SK-N-SH (cell line): ENCODE results near the gene SRSF12. TPM values are rescaled to one million over a fixed set of nuclear protein-coding genes. Genes with fewer than 3 reads are reported as not detected.

Experiments
- CTCF ChIA-PET: fragments of 300-600, 350-600 bp; formaldehyde crosslinking; extraction: SDS; loops from one replicate; lab custom pipeline; 2021; lab: Yijun Ruan, JAX
- POLR2A ChIA-PET: fragments of 350-600 bp; sonication (Branson Sonifier 250); formaldehyde crosslinking; extraction: SDS; loops from one replicate; lab custom pipeline; 2020; ENCODE audit warnings: antibody characterized with exemption, inconsistent platforms; lab: Yijun Ruan, JAX
- DNase-seq: peaks from one replicate; pipeline ENCODE4 v3.0.0; 2012
- H2AFZ ChIP-seq: fragments of 200-600 bp; sonication (generic); 2 replicates; pipeline ENCODE4 v1.8.1; 2016; ENCODE audit warnings: antibody characterized with exemption, mild to moderate bottlenecking, low read depth
- H3F3A ChIP-seq: fragments of 200-600 bp; sonication (generic); replicated peaks from 2 replicates; pipeline ENCODE3; 2016; ENCODE audit warnings: antibody characterized with exemption, mild to moderate bottlenecking; ENCODE audit not compliant: insufficient read depth
- H3K27ac ChIP-seq, 2 experiments: fragments of 200-500 bp in 1 of 2; fragments of 200-600 bp in 1 of 2; sonication (Bioruptor generic) in 1 of 2; sonication (generic), shearing (Covaris generic) in 1 of 2; 2 replicates each; pipeline versions ENCODE4 v1.5.1 to v1.6.1; 2014 to 2016; ENCODE audit warnings: low read depth in 2 of 2, inconsistent platforms in 1 of 2, low read length in 1 of 2, mild to moderate bottlenecking in 1 of 2, mixed read lengths in 1 of 2
- H3K27me3 ChIP-seq: fragments of 200-600 bp; sonication (generic), shearing (Covaris generic); 2 replicates; pipeline ENCODE4 v1.6.1; 2016; ENCODE audit warnings: mixed run types; ENCODE audit not compliant: insufficient read depth
- H3K36me3 ChIP-seq, 2 experiments: fragments of 200-500 bp in 1 of 2; fragments of 200-600 bp in 1 of 2; sonication (Bioruptor generic) in 1 of 2; sonication (generic) in 1 of 2; replicated peaks in 1 of 2; 2 replicates each; pipeline versions ENCODE3 to v1.5.1; 2014 to 2016; ENCODE audit warnings: low read length in 1 of 2, mild to moderate bottlenecking in 1 of 2; ENCODE audit not compliant: insufficient read depth in 2 of 2, control insufficient read depth in 1 of 2
- H3K4me1 ChIP-seq, 2 experiments: fragments of 200-500 bp in 1 of 2; fragments of 200-600 bp in 1 of 2; sonication (Bioruptor generic) in 1 of 2; sonication (generic), shearing (Covaris generic) in 1 of 2; 2 replicates each; pipeline versions ENCODE4 v1.5.1 to v1.6.1; 2014 to 2016; ENCODE audit warnings: low read depth in 1 of 2, low read length in 1 of 2, mixed run types in 1 of 2; ENCODE audit not compliant: insufficient read depth in 2 of 2, control insufficient read depth in 1 of 2
- H3K4me2 ChIP-seq: fragments of 200-600 bp; sonication (generic), shearing (Covaris generic); 2 replicates; pipeline ENCODE4 v1.6.1; 2017; ENCODE audit warnings: mixed run types
- H3K4me3 ChIP-seq, 2 experiments: fragments of 200-500 bp in 1 of 2; fragments of 200-600 bp in 1 of 2; sonication (Bioruptor generic) in 1 of 2; sonication (generic), shearing (Covaris generic) in 1 of 2; 2 replicates each; pipeline versions ENCODE4 v1.5.1 to v1.8.1; 2014 to 2016; ENCODE audit warnings: low read depth in 2 of 2, inconsistent platforms in 1 of 2, low read length in 1 of 2, mild to moderate bottlenecking in 1 of 2, mixed read lengths in 1 of 2, moderate library complexity in 1 of 2
- H3K79me2 ChIP-seq: fragments of 200-600 bp; sonication (generic); 2 replicates; pipeline ENCODE4 v1.8.1; 2017; ENCODE audit warnings: mild to moderate bottlenecking; ENCODE audit not compliant: insufficient read depth
- H3K9ac ChIP-seq: fragments of 200-600 bp; sonication (generic); 2 replicates; pipeline ENCODE4 v1.6.1; 2017; ENCODE audit warnings: mixed run types
- H3K9me2 ChIP-seq: fragments of 200-600 bp; sonication (generic); 2 replicates; pipeline ENCODE4 v1.6.1; 2017; ENCODE audit warnings: mixed run types
- H3K9me3 ChIP-seq: fragments of 200-600 bp; sonication (generic); 2 replicates; pipeline ENCODE4 v1.6.1; 2017; ENCODE audit warnings: mixed run types, mild to moderate bottlenecking, moderate library complexity
- H4K20me1 ChIP-seq: fragments of 200-600 bp; sonication (generic); 2 replicates; pipeline ENCODE4 v1.6.1; 2017; ENCODE audit warnings: mild to moderate bottlenecking, mixed run types; ENCODE audit not compliant: insufficient read depth
- CHD2 ChIP-seq: fragments of 150-350 bp; IDR thresholded peaks from 2 replicates; pipeline ENCODE4 v1.6.1; 2018; ENCODE audit warnings: low read length; ENCODE audit not compliant: partially characterized antibody
- EP300 ChIP-seq, 2 experiments: IDR thresholded peaks; 2 replicates each; pipeline versions ENCODE4 v1.4.0 to v1.6.1; 2012; ENCODE audit warnings: borderline replicate concordance in 1 of 2, low read depth in 1 of 2, low read length in 1 of 2
- FOXJ3 ChIP-seq: sonication (generic); formaldehyde crosslinking; IDR thresholded peaks from 2 replicates; pipeline ENCODE4 v1.5.1; 2020; ENCODE audit warnings: mild to moderate bottlenecking, missing genetic modification reagents
- GABPA ChIP-seq: IDR thresholded peaks from 2 replicates; pipeline ENCODE4 v1.4.0; 2012; ENCODE audit warnings: low read depth, mild to moderate bottlenecking
- NRF1 ChIP-seq: IDR thresholded peaks from 2 replicates; pipeline ENCODE4 v1.6.1; 2012; ENCODE audit warnings: low read depth, mild to moderate bottlenecking, low read length
- POLR2AphosphoS5 ChIP-seq: IDR thresholded peaks from 2 replicates; pipeline ENCODE4 v1.6.1; 2012; ENCODE audit warnings: low read depth, low read length
- RCOR1 ChIP-seq: fragments of 150-350 bp; IDR thresholded peaks from 2 replicates; pipeline ENCODE4 v1.6.1; 2017; ENCODE audit warnings: antibody characterized with exemption, low read length
- RXRA ChIP-seq: IDR thresholded peaks from 2 replicates; pipeline ENCODE4 v1.4.0; 2012; ENCODE audit warnings: low read depth, mild to moderate bottlenecking, borderline replicate concordance
- SIN3A ChIP-seq: IDR thresholded peaks from 2 replicates; pipeline ENCODE4 v1.6.1; 2012; ENCODE audit warnings: low read depth, mild to moderate bottlenecking, low read length, moderate library complexity, borderline replicate concordance
- WGBS: methylation state at CpG from one replicate; pipeline ENCODE4 v1.1.6; 2017; ENCODE audit warnings: low lambda C conversion rate; 5-methylcytosine and 5-hydroxymethylcytosine counted together
- polyA plus RNA-seq, 3 experiments: library from polyadenylated mRNA; depleted of rRNA; stranded (reverse); fragments of >200 nt; gene quantifications; 2 replicates each; pipeline ENCODE4 v1.2.3, GENCODE V29; 2012
- TF ChIP-seq, protein P1 (sequence below): IDR thresholded peaks from 2 replicates; pipeline ENCODE4 v1.4.0; 2012; ENCODE audit warnings: low read depth, borderline replicate concordance
- TF ChIP-seq, protein P2 (sequence below): IDR thresholded peaks from 2 replicates; pipeline ENCODE4 v1.4.0; 2012; ENCODE audit warnings: low read depth, borderline replicate concordance
- TF ChIP-seq, protein P3 (sequence below): fragments of 200-600 bp; sonication (generic); IDR thresholded peaks from 2 replicates; pipeline ENCODE4 v1.6.1; 2017; ENCODE audit warnings: antibody characterized with exemption, mild to moderate bottlenecking, moderate library complexity
- TF ChIP-seq, protein P4 (sequence below): IDR thresholded peaks from 2 replicates; pipeline ENCODE4 v1.4.0; 2012; ENCODE audit warnings: low read depth

SRSF12 gene
- polyA plus RNA-seq, 1 of the 3 experiments (the other 2 are of a cell fraction): 1.1 TPM

DNA sequence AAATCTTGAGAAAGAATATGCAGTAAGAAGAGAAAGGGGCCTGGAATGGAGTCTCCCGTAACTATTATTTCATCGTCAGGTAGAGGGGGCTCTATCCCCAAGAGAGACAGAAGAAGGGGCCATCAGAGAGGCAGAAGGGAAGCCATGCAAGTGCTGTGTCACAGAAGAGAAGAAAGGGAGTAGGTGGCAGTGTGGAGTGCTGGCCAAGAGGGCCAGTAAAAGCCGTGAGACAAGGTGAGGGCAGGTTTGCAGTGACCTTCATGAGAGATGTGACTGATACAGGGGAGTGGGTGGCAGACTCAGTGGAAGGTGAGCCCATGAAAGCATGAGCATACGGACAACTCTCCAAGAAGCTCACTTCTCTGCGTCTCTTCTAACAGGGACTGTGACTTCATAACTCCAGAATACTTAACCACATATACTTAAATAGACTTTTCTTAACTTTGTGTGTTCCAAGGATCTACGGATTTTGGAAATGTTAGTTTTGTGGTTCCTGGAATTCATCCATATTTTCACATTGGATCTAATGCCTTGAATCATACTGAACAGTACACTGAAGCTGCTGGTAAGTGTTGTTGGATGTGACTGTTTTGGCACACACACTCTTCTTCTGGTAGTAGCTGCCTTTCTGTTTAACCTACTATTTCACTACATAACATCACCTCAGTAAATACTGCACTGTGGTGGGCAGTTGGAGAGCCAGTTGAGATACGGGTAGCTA is 43.6 kb upstream of the SRSF12 start:
- Histone ChIP-seq H3K4me3 (no peak overlapping the region), H3K4me2 (no peak overlapping the region), H4K20me1 (no peaks in the 10 kb centered on the region), H2AFZ (no peak overlapping the region)
- CTCF ChIA-PET: interaction anchor here (0.7 kb wide), 1 partner anchor 1923 kb away, joined by 3 read pairs; no protein-coding TSS in a partner anchor
- TF ChIP-seq RCOR1 (no peak), GABPA (no peak), CHD2 (no peak), RXRA (no peak), SIN3A (no peak), EP300 (IDR thresholded peaks at IDR 0.05; ENCODE audit: borderline replicate concordance in 1 of 2, low read depth in 1 of 2, low read length in 1 of 2) (no peak), FOXJ3 (CRISPR knock-in tag) (no peak), NRF1 (no peak), POLR2AphosphoS5 (no peak)
- TF ChIP-seq, protein P1, sequence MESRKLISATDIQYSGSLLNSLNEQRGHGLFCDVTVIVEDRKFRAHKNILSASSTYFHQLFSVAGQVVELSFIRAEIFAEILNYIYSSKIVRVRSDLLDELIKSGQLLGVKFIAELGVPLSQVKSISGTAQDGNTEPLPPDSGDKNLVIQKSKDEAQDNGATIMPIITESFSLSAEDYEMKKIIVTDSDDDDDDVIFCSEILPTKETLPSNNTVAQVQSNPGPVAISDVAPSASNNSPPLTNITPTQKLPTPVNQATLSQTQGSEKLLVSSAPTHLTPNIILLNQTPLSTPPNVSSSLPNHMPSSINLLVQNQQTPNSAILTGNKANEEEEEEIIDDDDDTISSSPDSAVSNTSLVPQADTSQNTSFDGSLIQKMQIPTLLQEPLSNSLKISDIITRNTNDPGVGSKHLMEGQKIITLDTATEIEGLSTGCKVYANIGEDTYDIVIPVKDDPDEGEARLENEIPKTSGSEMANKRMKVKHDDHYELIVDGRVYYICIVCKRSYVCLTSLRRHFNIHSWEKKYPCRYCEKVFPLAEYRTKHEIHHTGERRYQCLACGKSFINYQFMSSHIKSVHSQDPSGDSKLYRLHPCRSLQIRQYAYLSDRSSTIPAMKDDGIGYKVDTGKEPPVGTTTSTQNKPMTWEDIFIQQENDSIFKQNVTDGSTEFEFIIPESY: no peak
- TF ChIP-seq, protein P2, sequence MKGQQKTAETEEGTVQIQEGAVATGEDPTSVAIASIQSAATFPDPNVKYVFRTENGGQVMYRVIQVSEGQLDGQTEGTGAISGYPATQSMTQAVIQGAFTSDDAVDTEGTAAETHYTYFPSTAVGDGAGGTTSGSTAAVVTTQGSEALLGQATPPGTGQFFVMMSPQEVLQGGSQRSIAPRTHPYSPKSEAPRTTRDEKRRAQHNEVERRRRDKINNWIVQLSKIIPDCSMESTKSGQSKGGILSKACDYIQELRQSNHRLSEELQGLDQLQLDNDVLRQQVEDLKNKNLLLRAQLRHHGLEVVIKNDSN: no peak
- TF ChIP-seq, protein P3, sequence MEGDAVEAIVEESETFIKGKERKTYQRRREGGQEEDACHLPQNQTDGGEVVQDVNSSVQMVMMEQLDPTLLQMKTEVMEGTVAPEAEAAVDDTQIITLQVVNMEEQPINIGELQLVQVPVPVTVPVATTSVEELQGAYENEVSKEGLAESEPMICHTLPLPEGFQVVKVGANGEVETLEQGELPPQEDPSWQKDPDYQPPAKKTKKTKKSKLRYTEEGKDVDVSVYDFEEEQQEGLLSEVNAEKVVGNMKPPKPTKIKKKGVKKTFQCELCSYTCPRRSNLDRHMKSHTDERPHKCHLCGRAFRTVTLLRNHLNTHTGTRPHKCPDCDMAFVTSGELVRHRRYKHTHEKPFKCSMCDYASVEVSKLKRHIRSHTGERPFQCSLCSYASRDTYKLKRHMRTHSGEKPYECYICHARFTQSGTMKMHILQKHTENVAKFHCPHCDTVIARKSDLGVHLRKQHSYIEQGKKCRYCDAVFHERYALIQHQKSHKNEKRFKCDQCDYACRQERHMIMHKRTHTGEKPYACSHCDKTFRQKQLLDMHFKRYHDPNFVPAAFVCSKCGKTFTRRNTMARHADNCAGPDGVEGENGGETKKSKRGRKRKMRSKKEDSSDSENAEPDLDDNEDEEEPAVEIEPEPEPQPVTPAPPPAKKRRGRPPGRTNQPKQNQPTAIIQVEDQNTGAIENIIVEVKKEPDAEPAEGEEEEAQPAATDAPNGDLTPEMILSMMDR: no peak
- TF ChIP-seq, protein P4, sequence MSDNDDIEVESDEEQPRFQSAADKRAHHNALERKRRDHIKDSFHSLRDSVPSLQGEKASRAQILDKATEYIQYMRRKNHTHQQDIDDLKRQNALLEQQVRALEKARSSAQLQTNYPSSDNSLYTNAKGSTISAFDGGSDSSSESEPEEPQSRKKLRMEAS: no peak
- TF ChIP-seq, all 33 proteins: peak for 0
- Histone ChIP-seq H3K36me3 (peaks cover 15 to 49% of the 10 kb centered on the region in 2 experiments), H3K27ac (no peak overlapping the region), H3K9me2 (no peaks in the 10 kb centered on the region), H3K27me3 (no peaks in the 10 kb centered on the region), H3F3A (no peaks in the 10 kb centered on the region), H3K9ac (no peak overlapping the region), H3K4me1 (no peaks in the 10 kb centered on the region), H3K79me2 (no peaks in the 10 kb centered on the region), H3K9me3 (no peaks in the 10 kb centered on the region)
- 92% methylated on average over 7 of the region's 7 CpGs for WGBS
- POLR2A ChIA-PET: no interaction called here
- no peak for DNase-seq
